PFSK-1 (cell line): ENCODE data around the gene NHSL2.

Experiments used
- FOXP2 ChIP-seq: optimal IDR thresholded peaks from 2 replicates; pipeline ENCODE3; 2011; ENCODE audit warnings: borderline replicate concordance, control low read depth, inconsistent platforms; ENCODE audit not compliant: insufficient read depth; ENCODE audit errors: extremely low read length, extremely low read depth
- POLR2AphosphoS5 ChIP-seq: IDR thresholded peaks from 2 replicates; pipeline ENCODE4 v1.6.1; 2012; ENCODE audit warnings: low read depth, mild to moderate bottlenecking, control low read depth, low read length, moderate library complexity
- SIN3A ChIP-seq: IDR thresholded peaks from 2 replicates; pipeline ENCODE4 v1.6.1; 2012; ENCODE audit warnings: mild to moderate bottlenecking, low read length, moderate library complexity, borderline replicate concordance; ENCODE audit not compliant: insufficient read depth
- TAF1 ChIP-seq: IDR thresholded peaks from 2 replicates; pipeline ENCODE4 v1.6.1; 2012; ENCODE audit warnings: low read length, control low read depth, borderline replicate concordance; ENCODE audit not compliant: insufficient read depth
- TF ChIP-seq, protein P1 (sequence below), 2 experiments: IDR thresholded peaks; 2 replicates each; pipeline versions ENCODE4 v1.6.1 to v1.8.0; 2011 to 2012; ENCODE audit warnings: low read depth in 2 of 2, low read length in 2 of 2, control low read depth in 1 of 2, inconsistent platforms in 1 of 2, mild to moderate bottlenecking in 1 of 2, moderate library complexity in 1 of 2; ENCODE audit not compliant: insufficient read depth in 1 of 2

NHSL2 gene

DNA sequence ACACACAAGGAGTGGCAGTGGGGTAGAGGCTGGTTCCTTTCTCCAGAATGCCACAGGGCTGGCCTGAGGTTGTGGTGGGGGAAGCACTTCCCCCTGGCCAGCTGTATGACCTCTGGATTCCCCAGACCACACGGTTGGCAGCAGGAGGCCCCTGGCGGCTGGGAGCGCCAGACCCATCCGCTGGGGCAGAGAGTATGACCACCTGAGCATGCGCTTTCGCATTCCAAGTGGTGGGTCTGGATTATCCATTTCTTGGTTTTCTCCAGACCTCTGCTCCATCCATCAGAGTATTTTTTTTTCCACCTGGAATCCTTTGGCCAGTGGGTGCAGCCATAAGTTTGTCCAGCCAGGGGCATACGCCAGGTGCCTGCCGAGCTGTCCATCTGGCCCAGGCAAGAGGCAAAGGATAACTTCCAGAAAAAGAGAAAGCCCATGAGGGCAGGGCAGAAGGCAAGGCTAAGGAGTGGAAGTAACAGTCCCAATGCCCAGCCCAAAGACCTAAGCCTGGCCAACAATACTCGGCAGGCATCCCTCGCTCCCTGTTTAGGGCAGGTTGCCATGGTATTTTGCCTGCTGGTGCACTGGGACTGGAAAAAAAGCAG is 39.3 kb downstream of the NHSL2 start:
- TF ChIP-seq SIN3A: no peak
- TF ChIP-seq, protein P1, sequence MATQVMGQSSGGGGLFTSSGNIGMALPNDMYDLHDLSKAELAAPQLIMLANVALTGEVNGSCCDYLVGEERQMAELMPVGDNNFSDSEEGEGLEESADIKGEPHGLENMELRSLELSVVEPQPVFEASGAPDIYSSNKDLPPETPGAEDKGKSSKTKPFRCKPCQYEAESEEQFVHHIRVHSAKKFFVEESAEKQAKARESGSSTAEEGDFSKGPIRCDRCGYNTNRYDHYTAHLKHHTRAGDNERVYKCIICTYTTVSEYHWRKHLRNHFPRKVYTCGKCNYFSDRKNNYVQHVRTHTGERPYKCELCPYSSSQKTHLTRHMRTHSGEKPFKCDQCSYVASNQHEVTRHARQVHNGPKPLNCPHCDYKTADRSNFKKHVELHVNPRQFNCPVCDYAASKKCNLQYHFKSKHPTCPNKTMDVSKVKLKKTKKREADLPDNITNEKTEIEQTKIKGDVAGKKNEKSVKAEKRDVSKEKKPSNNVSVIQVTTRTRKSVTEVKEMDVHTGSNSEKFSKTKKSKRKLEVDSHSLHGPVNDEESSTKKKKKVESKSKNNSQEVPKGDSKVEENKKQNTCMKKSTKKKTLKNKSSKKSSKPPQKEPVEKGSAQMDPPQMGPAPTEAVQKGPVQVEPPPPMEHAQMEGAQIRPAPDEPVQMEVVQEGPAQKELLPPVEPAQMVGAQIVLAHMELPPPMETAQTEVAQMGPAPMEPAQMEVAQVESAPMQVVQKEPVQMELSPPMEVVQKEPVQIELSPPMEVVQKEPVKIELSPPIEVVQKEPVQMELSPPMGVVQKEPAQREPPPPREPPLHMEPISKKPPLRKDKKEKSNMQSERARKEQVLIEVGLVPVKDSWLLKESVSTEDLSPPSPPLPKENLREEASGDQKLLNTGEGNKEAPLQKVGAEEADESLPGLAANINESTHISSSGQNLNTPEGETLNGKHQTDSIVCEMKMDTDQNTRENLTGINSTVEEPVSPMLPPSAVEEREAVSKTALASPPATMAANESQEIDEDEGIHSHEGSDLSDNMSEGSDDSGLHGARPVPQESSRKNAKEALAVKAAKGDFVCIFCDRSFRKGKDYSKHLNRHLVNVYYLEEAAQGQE (IDR thresholded peaks at IDR 0.05; ENCODE audit: insufficient read depth in 1 of 2, low read depth in 2 of 2, low read length in 2 of 2): no peak
- no peak for TF ChIP-seq FOXP2
- TF ChIP-seq POLR2AphosphoS5: no peak
- TF ChIP-seq TAF1: no peak

DNA sequence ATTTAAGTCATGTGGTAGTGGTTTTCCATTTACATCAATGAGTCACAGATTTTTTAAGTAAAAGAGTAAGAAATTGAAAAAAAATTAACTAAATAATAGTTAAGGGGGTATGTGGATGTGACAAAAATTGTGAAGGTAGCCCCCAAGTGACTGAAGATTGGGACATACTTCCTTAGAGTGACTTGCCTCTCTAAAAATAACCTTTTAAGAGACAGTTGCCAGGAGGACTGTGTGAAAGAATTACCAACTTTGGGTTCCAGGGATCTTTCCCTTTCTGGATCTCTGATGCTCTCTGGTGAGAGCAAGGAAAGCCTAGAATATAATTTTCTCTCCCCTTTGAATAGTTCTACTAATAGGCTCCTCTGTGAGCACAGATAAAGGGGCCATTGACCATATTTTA is 42.7 kb downstream of the NHSL2 start:
- TF ChIP-seq, protein P1 (IDR thresholded peaks at IDR 0.05; ENCODE audit: insufficient read depth in 1 of 2, low read depth in 2 of 2, low read length in 2 of 2): no peak
- TF ChIP-seq SIN3A (no peak), POLR2AphosphoS5 (no peak), FOXP2 (no peak), TAF1 (no peak)

DNA sequence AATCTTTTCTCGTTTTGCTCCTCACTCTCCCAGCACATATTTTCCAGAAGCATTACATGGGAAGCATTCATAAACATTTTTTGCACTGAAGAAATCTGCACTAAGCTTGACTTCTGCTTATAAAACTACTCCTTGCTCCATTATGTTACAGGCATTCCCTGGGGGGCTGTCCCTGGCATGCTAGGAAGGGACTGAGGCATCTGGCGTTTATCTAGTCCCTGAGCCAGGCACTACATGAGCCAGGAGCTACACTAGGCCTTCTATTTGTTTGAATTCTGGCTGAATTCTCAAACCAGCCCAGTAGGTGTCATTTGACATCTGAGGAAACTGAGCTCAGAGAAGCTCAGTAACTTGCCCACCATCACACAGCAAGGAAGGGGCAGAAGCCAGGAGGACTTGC is 43.3 kb downstream of the NHSL2 start:
- TF ChIP-seq, protein P1 (IDR thresholded peaks at IDR 0.05; ENCODE audit: insufficient read depth in 1 of 2, low read depth in 2 of 2, low read length in 2 of 2): no peak
- TF ChIP-seq SIN3A (no peak), POLR2AphosphoS5 (no peak), TAF1 (no peak), FOXP2 (no peak)

DNA sequence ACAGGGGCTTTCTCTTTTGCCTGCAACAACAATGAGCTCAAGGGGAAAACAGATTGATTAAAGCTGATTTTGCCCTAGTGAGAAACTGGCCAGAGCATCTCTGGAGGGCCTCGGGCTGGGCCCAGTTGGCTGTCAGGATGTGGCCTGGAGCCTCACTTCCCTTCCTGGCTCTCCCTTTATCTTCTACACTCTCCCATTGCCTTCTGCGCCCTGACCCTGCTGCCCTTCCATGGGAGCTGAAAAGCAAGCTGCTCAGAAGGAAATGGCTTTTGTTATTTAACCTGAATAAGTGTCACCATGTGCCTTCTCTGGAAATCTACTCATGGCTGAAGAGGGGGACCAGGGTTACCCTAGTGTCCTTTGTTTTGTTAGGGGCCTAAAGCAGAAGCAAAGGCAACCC is 43.8 kb downstream of the NHSL2 start:
- TF ChIP-seq POLR2AphosphoS5 (no peak), TAF1 (no peak), FOXP2 (no peak), SIN3A (no peak)
- TF ChIP-seq, protein P1 (IDR thresholded peaks at IDR 0.05; ENCODE audit: insufficient read depth in 1 of 2, low read depth in 2 of 2, low read length in 2 of 2): no peak

DNA sequence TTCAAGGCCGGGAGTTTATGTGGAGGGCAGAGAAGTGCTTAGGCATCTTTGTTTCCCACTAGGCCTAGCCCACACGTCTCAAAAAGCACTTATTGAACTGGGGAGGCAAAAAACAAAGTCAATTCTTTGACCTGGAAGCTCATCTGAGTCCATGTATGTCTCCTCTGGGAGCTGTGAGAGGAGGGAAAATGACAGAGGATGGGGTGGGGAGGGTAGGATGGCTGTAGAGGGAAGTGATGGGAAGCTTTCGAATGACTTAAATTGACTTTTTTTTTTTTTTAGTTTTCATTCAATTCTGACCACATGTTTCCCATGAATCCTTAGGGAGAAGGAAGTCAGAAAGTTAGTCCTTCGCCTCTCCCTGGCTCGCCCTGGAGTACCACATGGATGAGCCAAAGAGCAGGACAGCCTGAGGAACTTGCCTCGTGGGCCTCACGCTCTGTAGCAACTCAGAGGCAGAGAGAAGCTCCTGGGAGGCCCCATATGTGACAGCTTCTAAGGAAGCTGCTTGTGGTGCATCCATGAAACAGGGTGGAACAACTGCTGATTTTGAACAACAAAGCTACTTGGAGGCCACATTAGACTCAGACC is 45.0 kb downstream of the NHSL2 start:
- TF ChIP-seq POLR2AphosphoS5: no peak
- TF ChIP-seq SIN3A: no peak
- no peak for TF ChIP-seq FOXP2
- no peak for TF ChIP-seq TAF1
- TF ChIP-seq, protein P1 (IDR thresholded peaks at IDR 0.05; ENCODE audit: insufficient read depth in 1 of 2, low read depth in 2 of 2, low read length in 2 of 2): no peak
